PC-3 (cell line): Measurements from ENCODE around the gene TUBB.
A peak's percentile ranks its signal among the peaks of the same experiment; 100 is the strongest.

Experiments
- CTCF ChIP-seq: fragments of 300-600 bp; sonication (generic); conservative IDR thresholded peaks from 2 replicates; pipeline ENCODE4 v1.5.1; 2017; ENCODE audit warnings: antibody characterized with exemption, low read depth, mild to moderate bottlenecking, low read length
- EZH2 ChIP-seq: fragments of 300-600 bp; sonication (generic); IDR thresholded peaks from one replicate; pipeline ENCODE4 v1.6.1; 2017; ENCODE audit warnings: antibody characterized with exemption, mild to moderate bottlenecking, low read length; ENCODE audit not compliant: unreplicated experiment
- EZH2phosphoT487 ChIP-seq: fragments of 300-600 bp; sonication (generic); IDR thresholded peaks from 2 replicates; pipeline ENCODE4 v1.6.1; 2018; ENCODE audit warnings: mild to moderate bottlenecking, antibody characterized with exemption, low read length, borderline replicate concordance

GRCh38 chr6:30752157-30752927 is 32.2 kb downstream of the TUBB start:
- TF ChIP-seq CTCF, result 0 out of 2 replicates have a peak, but pooled peaks have one; percentile 14
- no peak for TF ChIP-seq EZH2phosphoT487
- TF ChIP-seq EZH2, result no peak
